HG03457 (cell line): ENCODE results near the gene OPRM1.

ENCODE experiments used
- ATAC-seq: cut with Tn5 transposase; IDR thresholded peaks from one replicate; pipeline ENCODE4 v1.9.1; 2021; ENCODE audit warnings: moderate number of reproducible peaks; ENCODE audit not compliant: unreplicated experiment

Gene OPRM1

DNA sequence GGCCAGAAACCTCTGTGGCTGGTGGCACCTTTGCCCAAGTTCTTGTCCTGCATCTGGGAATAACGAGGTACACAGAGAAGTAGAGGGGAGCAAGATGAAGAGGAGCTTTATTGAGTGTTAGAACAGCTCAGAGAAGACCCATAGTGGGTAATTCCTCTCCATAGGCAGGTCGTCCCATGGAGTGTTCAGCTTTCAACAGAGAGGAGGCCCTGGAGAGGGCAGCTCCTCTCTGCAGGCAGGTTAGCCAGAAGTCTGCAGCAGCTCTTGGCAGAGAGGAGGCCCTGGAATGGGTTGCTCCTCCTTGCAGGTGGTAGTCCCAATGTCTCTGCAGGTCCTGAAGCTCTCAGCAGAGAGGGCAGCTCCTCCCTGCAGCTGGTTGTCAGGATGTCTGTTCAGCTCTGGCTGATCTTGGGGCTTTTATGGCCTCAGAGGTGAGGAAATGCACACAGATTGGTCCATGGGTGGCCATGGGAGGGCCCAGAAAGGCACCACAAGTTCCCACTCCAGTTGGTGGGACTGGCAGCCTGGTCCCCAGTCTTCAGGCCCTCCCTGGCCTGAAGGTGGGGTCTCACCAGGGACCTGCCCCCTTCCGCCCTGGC, 228.6 kb downstream of the OPRM1 start:
- peak; percentile 63 for ATAC-seq

DNA sequence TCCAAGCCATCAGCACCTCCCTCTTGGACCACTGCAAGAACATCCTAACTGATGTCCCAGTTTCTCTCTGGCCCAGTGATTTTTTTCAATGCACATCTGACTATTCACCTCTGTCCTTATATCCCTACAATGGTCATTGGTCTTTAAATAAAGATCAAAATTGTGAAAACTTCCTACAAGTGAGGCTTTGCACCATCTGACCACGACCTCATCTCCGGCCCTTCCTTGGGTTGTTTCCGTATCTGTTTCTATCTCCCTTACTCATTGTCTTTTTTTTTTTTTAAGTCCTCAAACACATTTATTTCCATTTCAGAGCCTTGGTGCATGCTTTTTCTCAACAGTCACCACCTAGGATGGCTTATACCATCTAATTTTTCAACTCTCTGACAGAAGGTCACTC, 229.4 kb downstream of the OPRM1 start:
- ATAC-seq: no peak

- ATAC-seq: no peak
These were observed 235.1 kb downstream of the OPRM1 start for GRCh38 chr6:154274168-154274567.

DNA sequence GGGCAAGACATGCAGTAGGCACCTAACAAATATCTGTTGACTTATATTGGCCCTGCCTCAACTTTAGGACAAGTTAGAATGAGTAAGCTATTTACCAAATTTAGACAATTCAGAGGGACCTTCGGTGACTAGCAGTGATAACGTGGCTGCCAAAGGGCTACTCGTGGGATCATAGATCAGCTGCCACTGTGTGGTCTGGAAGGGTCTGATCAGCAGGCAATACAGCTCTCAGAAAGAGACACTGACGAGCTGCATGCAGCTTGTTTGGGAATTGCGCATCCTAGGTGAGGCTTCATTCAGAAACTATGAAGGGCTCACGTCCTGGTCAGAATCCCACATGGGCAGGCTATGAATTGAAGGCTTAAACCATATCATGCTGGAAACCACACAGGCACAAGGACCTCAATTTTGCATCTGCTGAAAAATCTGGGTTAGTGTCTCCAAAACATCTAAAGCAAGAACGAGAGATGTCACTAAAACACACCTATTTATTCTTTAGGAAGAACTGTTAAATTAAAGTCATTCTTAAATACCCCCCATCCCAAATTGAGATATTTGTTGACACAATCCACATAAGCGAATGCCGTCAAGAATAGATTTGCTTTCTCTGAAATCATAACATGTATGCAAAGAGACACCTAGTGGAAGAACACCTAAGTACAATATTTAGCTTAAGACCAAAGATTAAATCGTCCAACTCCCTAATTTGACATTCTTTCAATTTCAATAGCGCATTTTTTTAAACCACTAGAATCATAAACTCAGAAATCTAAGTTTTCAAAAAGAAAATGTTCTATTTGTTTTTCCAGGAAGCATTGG, 238.0 kb downstream of the OPRM1 start:
- no peak for ATAC-seq

DNA sequence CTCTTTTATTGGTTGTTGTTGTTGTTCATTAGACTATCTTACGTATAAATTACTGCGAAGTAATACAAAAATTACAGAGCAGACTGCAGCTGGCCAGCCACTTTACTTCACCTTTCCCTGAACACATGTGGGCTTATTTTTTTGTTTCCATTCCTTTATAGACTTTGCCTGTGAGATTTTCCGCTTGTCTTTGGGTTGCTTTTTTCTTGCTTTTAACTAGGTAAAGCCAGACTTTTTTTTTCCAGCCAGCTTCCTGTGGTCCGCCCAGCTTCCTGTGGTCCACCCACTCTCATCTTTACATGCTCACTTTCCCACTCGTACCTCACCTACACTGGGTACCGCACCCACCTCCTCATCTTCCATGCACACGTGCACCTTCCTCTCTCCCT, 238.6 kb downstream of the OPRM1 start:
- ATAC-seq: peak; percentile 44

- ATAC-seq: no peak
These were observed 241.5 kb downstream of the OPRM1 start for GRCh38 chr6:154280521-154280920.

- ATAC-seq: no peak
These were observed 245.3 kb downstream of the OPRM1 start for GRCh38 chr6:154284313-154284853.

GRCh38 chr6:154285826-154286225, 246.8 kb downstream of the OPRM1 start:
- no peak for ATAC-seq

- ATAC-seq: no peak
These were observed 250.9 kb downstream of the OPRM1 start for GRCh38 chr6:154289818-154290508.

- ATAC-seq: no peak
These were observed 253.0 kb downstream of the OPRM1 start for GRCh38 chr6:154292066-154292465.

DNA sequence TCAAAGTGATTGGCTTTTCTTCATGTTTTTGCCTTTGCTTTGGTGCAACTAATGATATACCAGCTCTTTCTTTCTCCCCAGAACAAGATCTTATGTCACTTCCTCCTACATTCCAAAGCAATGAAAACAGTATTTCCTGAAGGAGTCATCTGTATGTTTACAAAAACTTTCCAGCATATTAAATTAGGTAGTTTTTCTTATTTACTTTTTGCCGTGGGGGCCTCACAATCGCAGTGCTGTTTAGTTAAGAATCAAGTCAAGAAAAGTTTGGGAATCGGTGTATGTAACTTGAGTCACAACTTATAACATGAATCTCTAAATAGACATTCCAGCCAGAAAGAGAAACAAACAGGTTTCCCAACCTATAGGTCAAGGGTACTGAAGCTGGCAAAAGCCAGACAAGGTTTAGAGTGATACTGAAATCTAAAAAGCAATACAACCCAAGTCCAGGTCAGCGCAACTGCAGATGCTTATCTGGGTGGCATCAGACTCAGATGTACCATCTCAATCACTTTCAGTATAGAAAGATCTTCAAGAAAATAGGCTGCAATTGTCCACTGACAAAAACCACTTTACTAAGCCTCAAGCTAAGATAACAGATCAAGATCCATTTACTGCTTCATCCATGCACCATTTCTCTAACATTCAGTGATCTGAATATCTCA, 253.9 kb downstream of the OPRM1 start:
- no peak for ATAC-seq

- ATAC-seq: no peak
These were observed 256.7 kb downstream of the OPRM1 start for GRCh38 chr6:154295733-154296132.
